ENCODE results near the gene AATF. TPM values are rescaled to one million over a fixed set of nuclear protein-coding genes. Genes with fewer than 3 reads are reported as not detected.
A peak's percentile ranks its signal among the peaks of the same experiment; 100 is the strongest.

Gene AATF
- polyA plus RNA-seq, 3 donors: 24.3 to 57.9 (median 41.1) TPM

- Mint-ChIP-seq H3K9me3 (no peaks in the 10 kb centered on the region), H3K4me3 (no peak overlapping the region), H3K27me3 (ENCODE audit: low read depth in 3 of 3) (peaks cover 0 to 2% (median 1%) of the 10 kb centered on the region in 3 donors), H3K27ac (no peak overlapping the region), H3K36me3 (peaks cover 36 to 39% of the 10 kb centered on the region in 2 donors), H3K4me1 (peaks cover 20% of the 10 kb centered on the region)
- Histone ChIP-seq H4K20me1 (ENCODE audit: insufficient read depth, low read length) (no peaks in the 10 kb centered on the region), H3K79me2 (ENCODE audit: insufficient read depth, low read length) (no peaks in the 10 kb centered on the region), H3K4me3 (replicated peaks in 1 of 3; ENCODE audit: low read depth in 2 of 3, low read length in 3 of 3) (no peak overlapping the region), H3K4me2 (replicated peaks; ENCODE audit: extremely low read depth, low read length, poor library complexity, severe bottlenecking) (no peak overlapping the region), H3K9me3 (replicated peaks in 1 of 2; ENCODE audit: control insufficient read depth in 1 of 2, insufficient read depth in 1 of 2, low read length in 2 of 2) (no peaks in the 10 kb centered on the region), H2AFZ (ENCODE audit: insufficient read depth, low read depth, low read length, poor library complexity, severe bottlenecking) (no peak overlapping the region), H3K4me1 (ENCODE audit: control insufficient read depth in 1 of 2, insufficient read depth in 2 of 2, low read length in 2 of 2) (peaks cover 15 to 18% of the 10 kb centered on the region in 2 donors), H3K27ac (ENCODE audit: low read depth in 1 of 2, low read length in 2 of 2) (no peak overlapping the region), H3K36me3 (replicated peaks in 1 of 2; ENCODE audit: control insufficient read depth in 1 of 2, insufficient read depth in 2 of 2, low read length in 2 of 2) (peaks cover 10 to 36% of the 10 kb centered on the region in 2 donors), H3K27me3 (ENCODE audit: control insufficient read depth in 2 of 2, insufficient read depth in 2 of 2, low read length in 2 of 2) (no peaks in the 10 kb centered on the region), H3K9ac (ENCODE audit: insufficient read depth, low read length, poor library complexity, severe bottlenecking) (no peak overlapping the region)
- intact Hi-C loops (cut with micrococcal nuclease): no loop called here
- WGBS (ENCODE audit: insufficient coverage): 96% methylated on average over 6 of the region's 9 CpGs
- TF ChIP-seq CTCF (IDR thresholded peaks at IDR 0.05): no peak
- no peak for DNase-seq
Measured at GRCh38 chr17:37098910-37099664, 150.3 kb downstream of the AATF start.

GRCh38 chr17:37100231-37100630 is 151.5 kb downstream of the AATF start:
- Histone ChIP-seq H3K27me3 (ENCODE audit: control insufficient read depth in 2 of 2, insufficient read depth in 2 of 2, low read length in 2 of 2) (no peaks in the 10 kb centered on the region), H2AFZ (ENCODE audit: insufficient read depth, low read depth, low read length, poor library complexity, severe bottlenecking) (no peak overlapping the region), H4K20me1 (ENCODE audit: insufficient read depth, low read length) (no peaks in the 10 kb centered on the region), H3K4me3 (replicated peaks in 1 of 3; ENCODE audit: low read depth in 2 of 3, low read length in 3 of 3) (no peak overlapping the region), H3K4me2 (replicated peaks; ENCODE audit: extremely low read depth, low read length, poor library complexity, severe bottlenecking) (no peak overlapping the region), H3K27ac (ENCODE audit: low read depth in 1 of 2, low read length in 2 of 2) (peak overlapping the region in 1 of 2 donors; percentile 35), H3K9me3 (replicated peaks in 1 of 2; ENCODE audit: control insufficient read depth in 1 of 2, insufficient read depth in 1 of 2, low read length in 2 of 2) (no peaks in the 10 kb centered on the region), H3K36me3 (replicated peaks in 1 of 2; ENCODE audit: control insufficient read depth in 1 of 2, insufficient read depth in 2 of 2, low read length in 2 of 2) (peaks cover 10 to 27% of the 10 kb centered on the region in 2 donors), H3K79me2 (ENCODE audit: insufficient read depth, low read length) (no peaks in the 10 kb centered on the region), H3K9ac (ENCODE audit: insufficient read depth, low read length, poor library complexity, severe bottlenecking) (no peak overlapping the region), H3K4me1 (ENCODE audit: control insufficient read depth in 1 of 2, insufficient read depth in 2 of 2, low read length in 2 of 2) (peaks cover 15 to 18% of the 10 kb centered on the region in 2 donors)
- intact Hi-C loops (cut with micrococcal nuclease): no loop called here
- Mint-ChIP-seq H3K27me3 (ENCODE audit: low read depth in 3 of 3) (peaks cover 0 to 1% (median 0%) of the 10 kb centered on the region in 3 donors), H3K36me3 (peaks cover 26 to 29% of the 10 kb centered on the region in 2 donors), H3K27ac (peak overlapping the region; percentile 53 to 85 (median 72)), H3K9me3 (no peaks in the 10 kb centered on the region), H3K4me1 (peaks cover 20% of the 10 kb centered on the region), H3K4me3 (peak overlapping the region in 1 of 2 donors; percentile 78)
- WGBS (ENCODE audit: insufficient coverage): 0% methylated on average over 2 of the region's 4 CpGs
- DNase-seq: peak; percentile 25 to 34 (median 34)
- TF ChIP-seq CTCF (IDR thresholded peaks at IDR 0.05): no peak
